NOMO-1 (cell line): ENCODE measurements around the gene ST6GALNAC3.

ENCODE experiments used
- DNase-seq, 2 experiments: peaks; one replicate each; lab custom pipeline; 2025; ENCODE audit not compliant: unreplicated experiment in 2 of 2; lab: John Stamatoyannopoulos, UW

ST6GALNAC3 gene

DNA sequence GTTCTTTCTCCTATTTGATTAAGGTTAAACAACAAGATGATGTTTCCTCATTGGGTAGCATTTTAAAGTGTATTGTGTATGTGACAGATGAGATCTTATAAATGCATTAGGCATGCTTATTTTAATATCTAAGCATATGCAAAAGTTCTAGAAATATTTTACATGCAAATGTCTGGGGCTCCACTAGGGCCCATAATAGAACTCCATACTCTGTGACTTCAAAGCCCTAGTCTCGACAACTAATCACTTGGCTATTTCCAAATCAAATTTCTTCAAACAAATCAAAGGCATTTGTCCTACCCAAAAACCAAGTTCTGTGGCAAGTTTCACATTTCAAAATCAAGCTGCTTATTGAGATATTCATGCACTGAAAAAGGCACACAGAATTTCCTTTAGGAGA lies 407.1 kb downstream of the ST6GALNAC3 start:
- DNase-seq: no peak

- DNase-seq: no peak
Measured at GRCh38 chr1:76482272-76482671, 407.7 kb downstream of the ST6GALNAC3 start.

DNA sequence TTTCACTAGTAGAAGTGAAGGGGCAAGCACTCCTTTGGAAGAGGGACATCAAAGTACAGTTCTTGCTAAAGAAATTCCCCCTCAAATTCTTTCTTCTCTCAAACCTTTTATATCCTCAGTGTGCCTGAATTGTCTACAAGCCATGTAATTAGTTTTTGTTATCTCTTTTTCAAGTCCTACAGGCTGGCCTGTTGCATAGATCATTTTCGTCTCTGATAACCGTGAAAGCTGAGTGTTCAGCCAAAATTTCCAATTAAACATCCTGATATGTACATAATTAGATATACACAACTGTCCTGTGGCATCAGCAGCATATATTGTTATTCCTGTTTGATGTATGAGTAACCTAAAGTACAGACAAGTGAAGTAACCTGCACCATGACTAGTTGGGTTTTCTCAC lies 417.2 kb downstream of the ST6GALNAC3 start:
- no peak for DNase-seq

- peak in 1 of 2 experiments; percentile 37 for DNase-seq
Measured at GRCh38 chr1:76492752-76493430, 418.3 kb downstream of the ST6GALNAC3 start.

GRCh38 chr1:76494807-76495206 lies 420.3 kb downstream of the ST6GALNAC3 start:
- DNase-seq: no peak

DNA sequence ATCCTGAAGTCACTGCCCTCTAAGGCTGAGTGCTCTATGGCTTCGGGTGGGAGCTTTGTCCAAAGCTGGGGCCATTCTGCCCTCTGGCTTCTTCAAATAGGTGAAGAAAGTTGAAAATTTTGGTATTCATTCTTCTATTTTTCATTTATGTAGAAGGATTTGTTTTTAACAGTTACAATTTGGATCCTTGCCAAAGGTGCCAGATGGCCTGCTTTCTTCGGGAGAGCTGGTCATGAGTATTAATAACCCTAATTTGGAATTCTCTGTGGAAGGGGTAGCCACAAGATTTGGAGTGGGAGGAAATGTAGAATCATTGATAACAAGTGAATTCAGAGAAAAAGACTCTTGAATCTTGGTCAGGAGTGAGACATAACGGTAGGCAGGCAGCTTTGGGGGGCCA lies 422.3 kb downstream of the ST6GALNAC3 start:
- no peak for DNase-seq

DNA sequence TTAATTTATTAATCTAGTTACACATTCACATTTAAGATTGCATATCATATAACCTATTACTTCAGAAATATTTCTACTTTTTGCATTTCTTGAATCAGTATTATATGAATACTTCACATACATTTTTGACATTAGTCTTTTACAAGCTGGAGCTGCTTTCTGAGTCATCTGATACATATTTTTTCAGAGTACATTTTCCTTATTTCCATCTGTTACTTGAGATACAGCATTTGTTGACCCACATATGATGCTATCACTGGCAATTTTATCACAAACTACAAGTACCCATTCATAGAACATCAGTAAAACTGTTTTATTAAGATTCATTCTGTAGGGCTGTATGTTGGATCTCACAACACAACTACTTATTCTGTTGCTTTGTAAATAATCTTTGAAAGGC lies 425.6 kb downstream of the ST6GALNAC3 start:
- no peak for DNase-seq

- no peak for DNase-seq
Measured at GRCh38 chr1:76501136-76501535, 426.6 kb downstream of the ST6GALNAC3 start.

- peak; percentile 22 to 61 for DNase-seq
Measured at GRCh38 chr1:76501586-76502219, 427.2 kb downstream of the ST6GALNAC3 start.

GRCh38 chr1:76503100-76503499 lies 428.6 kb downstream of the ST6GALNAC3 start:
- no peak for DNase-seq

- DNase-seq: no peak
Measured at GRCh38 chr1:76503736-76504135, 429.2 kb downstream of the ST6GALNAC3 start.

- DNase-seq: no peak
Measured at GRCh38 chr1:76507376-76507775, 432.8 kb downstream of the ST6GALNAC3 start.

- DNase-seq: no peak
Measured at GRCh38 chr1:76508871-76509270, 434.3 kb downstream of the ST6GALNAC3 start.

- no peak for DNase-seq
Measured at GRCh38 chr1:76510672-76511557, 436.4 kb downstream of the ST6GALNAC3 start.

DNA sequence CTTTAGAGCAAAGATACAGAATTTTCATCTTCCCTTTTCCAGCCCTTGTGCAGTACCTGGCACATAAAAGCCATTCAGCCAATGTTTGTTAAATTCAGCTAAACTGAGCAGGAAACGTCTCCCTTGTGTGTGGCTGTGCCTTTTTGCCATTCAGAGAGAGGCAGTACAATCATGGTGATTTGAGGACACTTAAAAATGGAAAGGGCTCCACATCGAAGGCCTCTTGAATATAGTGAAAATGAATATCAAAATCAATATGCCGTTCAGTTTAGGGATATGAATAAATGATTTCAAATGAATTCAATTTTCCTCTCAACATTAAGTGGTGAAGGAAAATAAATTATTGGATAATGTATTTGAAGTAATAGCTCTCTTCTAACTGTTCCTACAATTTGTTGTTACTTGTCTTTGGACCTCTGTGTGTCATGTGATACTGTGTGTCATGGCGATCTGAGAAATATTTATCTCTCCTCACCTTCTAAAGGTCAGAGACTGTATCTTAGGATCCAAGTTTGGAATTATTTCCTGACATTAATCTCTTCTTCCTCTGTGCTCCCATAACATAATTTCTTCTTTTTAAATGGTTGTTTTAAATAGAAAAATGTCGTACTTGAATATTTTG lies 437.1 kb downstream of the ST6GALNAC3 start:
- DNase-seq: no peak

GRCh38 chr1:76530953-76531352 lies 456.4 kb downstream of the ST6GALNAC3 start:
- no peak for DNase-seq

DNA sequence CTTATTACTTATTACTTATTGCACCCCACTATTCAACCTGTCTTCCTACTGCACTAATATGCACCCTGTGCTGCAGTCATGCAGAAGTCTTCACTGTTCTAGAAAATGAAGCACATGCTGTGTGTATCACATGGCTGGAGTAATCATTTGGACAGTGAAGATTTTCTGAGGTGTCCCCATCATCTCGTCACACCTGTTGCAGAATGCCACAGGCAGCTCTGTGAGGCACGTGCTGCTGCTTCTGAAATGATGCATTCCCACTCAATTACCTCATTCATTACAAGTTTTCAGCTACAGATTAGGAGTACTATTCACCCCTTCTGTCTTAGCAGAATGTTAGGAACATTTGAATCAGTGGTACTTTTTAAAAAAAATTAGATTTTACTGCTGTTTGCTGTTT lies 467.1 kb downstream of the ST6GALNAC3 start:
- DNase-seq: no peak

- no peak for DNase-seq
Measured at GRCh38 chr1:76542359-76542758, 467.8 kb downstream of the ST6GALNAC3 start.

GRCh38 chr1:76543495-76543894 lies 468.9 kb downstream of the ST6GALNAC3 start:
- no peak for DNase-seq

GRCh38 chr1:76546354-76546933 lies 471.9 kb downstream of the ST6GALNAC3 start:
- no peak for DNase-seq

- DNase-seq: no peak
Measured at GRCh38 chr1:76547916-76548315, 473.4 kb downstream of the ST6GALNAC3 start.
